Uterus (tissue), 2 donors: ENCODE results near the gene CXorf51B.
"Not testable (repeated sequence)": the region's sequence is repeated elsewhere in the genome, so short reads cannot be mapped to it uniquely, and the experiment has no call there.

Source experiments
- CTCF ChIP-seq, 4 experiments: fragments of 200-600 bp in 2 of 4; fragments of 450-650 bp in 2 of 4; sonication (generic) in 2 of 4; IDR thresholded peaks; one replicate each; pipeline ENCODE4 v1.5.1; 2016 to 2019; ENCODE audit warnings: antibody characterized with exemption in 4 of 4, mild to moderate bottlenecking in 2 of 4, moderate library complexity in 1 of 4
- POLR2A ChIP-seq, 2 donors: fragments of 450-650 bp; IDR thresholded peaks; one replicate each; pipeline ENCODE4 v1.6.1; 2016; ENCODE audit warnings: antibody characterized with exemption in 2 of 2, mild to moderate bottlenecking in 1 of 2, moderate library complexity in 1 of 2

- not testable (repeated sequence) for TF ChIP-seq CTCF, POLR2A (IDR thresholded peaks at IDR 0.05)
Observed at GRCh38 chrX:146814644-146815043, 5.1 kb downstream of the CXorf51B start, which contains the start of gene CXorf51A.
